ENCODE data around the gene E2F7.

DNA sequence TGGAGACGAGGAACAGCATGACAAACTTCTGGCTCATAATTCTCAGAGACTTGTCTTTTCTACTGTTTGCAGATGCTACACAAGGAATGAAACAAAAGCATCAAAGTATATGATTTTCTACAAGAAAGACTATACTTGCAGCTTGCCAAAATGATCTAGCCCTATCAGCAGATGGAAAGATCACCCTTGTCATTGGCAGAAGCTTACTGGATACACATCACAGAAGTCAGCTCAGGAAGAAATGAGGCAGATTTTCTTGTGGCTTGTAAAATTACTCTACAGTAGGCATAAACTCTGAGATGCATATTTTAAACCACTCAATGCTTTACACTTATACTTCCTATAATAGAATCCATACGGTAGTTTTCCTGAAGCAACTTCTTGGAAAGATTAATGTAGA lies 20.6 kb downstream of the E2F7 start:
- TF ChIP-seq, protein P1, sequence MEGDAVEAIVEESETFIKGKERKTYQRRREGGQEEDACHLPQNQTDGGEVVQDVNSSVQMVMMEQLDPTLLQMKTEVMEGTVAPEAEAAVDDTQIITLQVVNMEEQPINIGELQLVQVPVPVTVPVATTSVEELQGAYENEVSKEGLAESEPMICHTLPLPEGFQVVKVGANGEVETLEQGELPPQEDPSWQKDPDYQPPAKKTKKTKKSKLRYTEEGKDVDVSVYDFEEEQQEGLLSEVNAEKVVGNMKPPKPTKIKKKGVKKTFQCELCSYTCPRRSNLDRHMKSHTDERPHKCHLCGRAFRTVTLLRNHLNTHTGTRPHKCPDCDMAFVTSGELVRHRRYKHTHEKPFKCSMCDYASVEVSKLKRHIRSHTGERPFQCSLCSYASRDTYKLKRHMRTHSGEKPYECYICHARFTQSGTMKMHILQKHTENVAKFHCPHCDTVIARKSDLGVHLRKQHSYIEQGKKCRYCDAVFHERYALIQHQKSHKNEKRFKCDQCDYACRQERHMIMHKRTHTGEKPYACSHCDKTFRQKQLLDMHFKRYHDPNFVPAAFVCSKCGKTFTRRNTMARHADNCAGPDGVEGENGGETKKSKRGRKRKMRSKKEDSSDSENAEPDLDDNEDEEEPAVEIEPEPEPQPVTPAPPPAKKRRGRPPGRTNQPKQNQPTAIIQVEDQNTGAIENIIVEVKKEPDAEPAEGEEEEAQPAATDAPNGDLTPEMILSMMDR (conservative IDR thresholded peaks at IDR 0.05 in 1 of 2, IDR thresholded peaks at IDR 0.05 in 1 of 2; ENCODE audit: low read depth in 1 of 2, low read length in 2 of 2) = no peak
- no peak for TF ChIP-seq EZH2 (IDR thresholded peaks at IDR 0.05; ENCODE audit: low read length, missing control alignments)

All from fibroblast of lung (primary cell).